ENCODE data around the gene MYO1B. TPM values are rescaled to one million over a fixed set of nuclear protein-coding genes. Genes with fewer than 3 reads are reported as not detected.

MYO1B gene
- polyA plus RNA-seq, 1 donor from 2014 or later, result 72.2 TPM

DNA sequence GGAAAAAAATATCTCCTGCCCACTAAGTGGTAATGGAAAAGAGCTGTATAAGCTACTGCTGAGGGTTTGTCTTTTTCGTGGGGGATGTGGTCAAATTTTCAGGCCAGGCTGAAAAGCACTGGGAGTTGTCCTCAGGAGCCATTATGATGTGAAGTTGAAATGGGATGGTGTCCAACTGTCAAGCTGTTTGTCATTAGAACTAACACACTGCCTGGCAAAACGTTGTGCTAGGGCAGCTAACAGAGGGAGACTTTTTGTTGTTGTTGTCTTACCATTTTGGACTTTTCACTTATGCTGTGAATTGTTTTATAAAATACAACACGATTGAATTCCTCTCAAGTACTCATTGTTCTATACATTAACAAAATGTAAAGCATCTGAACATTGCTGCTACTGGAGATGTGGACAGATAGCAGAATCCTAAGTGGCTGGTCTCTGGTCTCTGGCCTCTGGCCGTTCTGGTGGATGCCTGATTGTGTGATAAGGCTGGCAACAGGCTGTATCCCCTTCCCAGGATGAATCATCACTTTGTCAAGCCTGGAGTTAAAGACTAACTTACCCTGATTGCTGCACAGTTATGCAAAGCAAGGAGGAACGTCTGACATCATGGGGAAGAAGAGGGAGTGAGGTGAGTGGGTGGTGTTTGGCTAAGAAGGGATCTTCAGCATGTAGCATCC is 2.3 kb downstream of the MYO1B start:
- Histone ChIP-seq H3F3A (ENCODE audit: insufficient read depth, low read length, poor library complexity, severe bottlenecking) (no peaks in the 10 kb centered on the region), H3K27me3 (ENCODE audit: insufficient read depth, low read depth, low read length) (no peaks in the 10 kb centered on the region), H3K79me2 (replicated peaks; ENCODE audit: insufficient read depth, low read length) (peaks cover 63% of the 10 kb centered on the region), H3K9me3 (ENCODE audit: low read length) (no peaks in the 10 kb centered on the region), H3K4me2 (ENCODE audit: low read length) (peak overlapping the region; percentile 88), H4K20me1 (ENCODE audit: insufficient read depth) (no peaks in the 10 kb centered on the region), H3K9me2 (ENCODE audit: insufficient read depth, low read length) (no peaks in the 10 kb centered on the region), H3K9ac (ENCODE audit: low read length) (no peak overlapping the region), H2AFZ (ENCODE audit: low read depth, low read length) (no peak overlapping the region), H3K27ac (ENCODE audit: low read length) (no peak overlapping the region), H3K4me3 (ENCODE audit: low read length) (peak overlapping the region; percentile 91), H3K36me3 (ENCODE audit: insufficient read depth, low read length) (no peaks in the 10 kb centered on the region)
- TF ChIP-seq SMC3 (conservative IDR thresholded peaks at IDR 0.05; ENCODE audit: poor library complexity) (no peak), MXI1 (conservative IDR thresholded peaks at IDR 0.05; ENCODE audit: poor library complexity, severe bottlenecking) (no peak), TAF1 (IDR thresholded peaks at IDR 0.05; ENCODE audit: low read depth) (no peak), POLR2AphosphoS5 (IDR thresholded peaks at IDR 0.05) (no peak), EZH2 (IDR thresholded peaks at IDR 0.05; ENCODE audit: borderline replicate concordance, insufficient read depth, low read length, poor library complexity, severe bottlenecking) (no peak), EP300 (conservative IDR thresholded peaks at IDR 0.05; ENCODE audit: poor library complexity, severe bottlenecking) (no peak), RAD21 (conservative IDR thresholded peaks at IDR 0.05) (no peak)
- TF ChIP-seq, protein P1, sequence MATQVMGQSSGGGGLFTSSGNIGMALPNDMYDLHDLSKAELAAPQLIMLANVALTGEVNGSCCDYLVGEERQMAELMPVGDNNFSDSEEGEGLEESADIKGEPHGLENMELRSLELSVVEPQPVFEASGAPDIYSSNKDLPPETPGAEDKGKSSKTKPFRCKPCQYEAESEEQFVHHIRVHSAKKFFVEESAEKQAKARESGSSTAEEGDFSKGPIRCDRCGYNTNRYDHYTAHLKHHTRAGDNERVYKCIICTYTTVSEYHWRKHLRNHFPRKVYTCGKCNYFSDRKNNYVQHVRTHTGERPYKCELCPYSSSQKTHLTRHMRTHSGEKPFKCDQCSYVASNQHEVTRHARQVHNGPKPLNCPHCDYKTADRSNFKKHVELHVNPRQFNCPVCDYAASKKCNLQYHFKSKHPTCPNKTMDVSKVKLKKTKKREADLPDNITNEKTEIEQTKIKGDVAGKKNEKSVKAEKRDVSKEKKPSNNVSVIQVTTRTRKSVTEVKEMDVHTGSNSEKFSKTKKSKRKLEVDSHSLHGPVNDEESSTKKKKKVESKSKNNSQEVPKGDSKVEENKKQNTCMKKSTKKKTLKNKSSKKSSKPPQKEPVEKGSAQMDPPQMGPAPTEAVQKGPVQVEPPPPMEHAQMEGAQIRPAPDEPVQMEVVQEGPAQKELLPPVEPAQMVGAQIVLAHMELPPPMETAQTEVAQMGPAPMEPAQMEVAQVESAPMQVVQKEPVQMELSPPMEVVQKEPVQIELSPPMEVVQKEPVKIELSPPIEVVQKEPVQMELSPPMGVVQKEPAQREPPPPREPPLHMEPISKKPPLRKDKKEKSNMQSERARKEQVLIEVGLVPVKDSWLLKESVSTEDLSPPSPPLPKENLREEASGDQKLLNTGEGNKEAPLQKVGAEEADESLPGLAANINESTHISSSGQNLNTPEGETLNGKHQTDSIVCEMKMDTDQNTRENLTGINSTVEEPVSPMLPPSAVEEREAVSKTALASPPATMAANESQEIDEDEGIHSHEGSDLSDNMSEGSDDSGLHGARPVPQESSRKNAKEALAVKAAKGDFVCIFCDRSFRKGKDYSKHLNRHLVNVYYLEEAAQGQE (IDR thresholded peaks at IDR 0.05; ENCODE audit: borderline replicate concordance), result no peak
- TF ChIP-seq, protein P2, sequence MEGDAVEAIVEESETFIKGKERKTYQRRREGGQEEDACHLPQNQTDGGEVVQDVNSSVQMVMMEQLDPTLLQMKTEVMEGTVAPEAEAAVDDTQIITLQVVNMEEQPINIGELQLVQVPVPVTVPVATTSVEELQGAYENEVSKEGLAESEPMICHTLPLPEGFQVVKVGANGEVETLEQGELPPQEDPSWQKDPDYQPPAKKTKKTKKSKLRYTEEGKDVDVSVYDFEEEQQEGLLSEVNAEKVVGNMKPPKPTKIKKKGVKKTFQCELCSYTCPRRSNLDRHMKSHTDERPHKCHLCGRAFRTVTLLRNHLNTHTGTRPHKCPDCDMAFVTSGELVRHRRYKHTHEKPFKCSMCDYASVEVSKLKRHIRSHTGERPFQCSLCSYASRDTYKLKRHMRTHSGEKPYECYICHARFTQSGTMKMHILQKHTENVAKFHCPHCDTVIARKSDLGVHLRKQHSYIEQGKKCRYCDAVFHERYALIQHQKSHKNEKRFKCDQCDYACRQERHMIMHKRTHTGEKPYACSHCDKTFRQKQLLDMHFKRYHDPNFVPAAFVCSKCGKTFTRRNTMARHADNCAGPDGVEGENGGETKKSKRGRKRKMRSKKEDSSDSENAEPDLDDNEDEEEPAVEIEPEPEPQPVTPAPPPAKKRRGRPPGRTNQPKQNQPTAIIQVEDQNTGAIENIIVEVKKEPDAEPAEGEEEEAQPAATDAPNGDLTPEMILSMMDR (IDR thresholded peaks at IDR 0.05; ENCODE audit: poor library complexity, severe bottlenecking), result no peak

DNA sequence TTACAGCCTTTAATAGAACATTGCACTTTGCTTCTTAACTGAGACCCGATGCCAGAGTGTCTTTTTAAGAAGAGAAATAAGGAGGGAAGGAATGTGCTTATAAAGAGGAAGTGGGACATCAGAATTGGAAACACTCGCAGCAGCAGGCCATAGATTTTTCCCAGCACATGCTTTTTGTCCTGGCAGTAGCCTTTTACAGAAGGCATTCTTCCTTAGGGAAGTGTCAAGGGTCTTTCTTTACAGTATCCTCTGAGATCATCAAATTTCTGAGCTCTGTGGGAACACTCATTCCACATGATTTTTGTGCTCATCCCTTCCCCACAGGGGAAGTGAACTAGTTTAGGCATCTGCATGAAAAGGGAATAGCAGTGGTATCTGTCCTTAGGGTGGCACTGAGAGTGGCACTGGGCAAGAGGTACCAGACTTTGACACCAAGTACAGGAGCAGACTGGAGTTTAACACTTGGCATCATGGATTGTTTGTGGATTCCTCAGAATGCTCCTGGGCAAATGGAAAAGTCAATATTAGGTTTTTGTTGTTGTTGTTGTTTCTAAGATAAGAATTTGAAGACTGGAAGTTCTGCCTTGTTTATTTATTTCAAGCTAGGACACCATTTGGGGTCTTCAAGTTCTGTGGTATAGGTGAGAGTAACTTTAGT is 4.1 kb downstream of the MYO1B start:
- Histone ChIP-seq H3F3A (ENCODE audit: insufficient read depth, low read length, poor library complexity, severe bottlenecking) (no peaks in the 10 kb centered on the region), H3K79me2 (replicated peaks; ENCODE audit: insufficient read depth, low read length) (peaks cover 79% of the 10 kb centered on the region), H3K9ac (ENCODE audit: low read length) (no peak overlapping the region), H3K27ac (ENCODE audit: low read length) (no peak overlapping the region), H3K9me2 (ENCODE audit: insufficient read depth, low read length) (no peaks in the 10 kb centered on the region), H2AFZ (ENCODE audit: low read depth, low read length) (no peak overlapping the region), H4K20me1 (ENCODE audit: insufficient read depth) (no peaks in the 10 kb centered on the region), H3K4me2 (ENCODE audit: low read length) (no peak overlapping the region), H3K9me3 (ENCODE audit: low read length) (no peaks in the 10 kb centered on the region), H3K27me3 (ENCODE audit: insufficient read depth, low read depth, low read length) (no peaks in the 10 kb centered on the region), H3K4me3 (ENCODE audit: low read length) (no peak overlapping the region), H3K36me3 (ENCODE audit: insufficient read depth, low read length) (no peaks in the 10 kb centered on the region)
- TF ChIP-seq POLR2AphosphoS5 (IDR thresholded peaks at IDR 0.05) (no peak), RAD21 (conservative IDR thresholded peaks at IDR 0.05) (no peak), TAF1 (IDR thresholded peaks at IDR 0.05; ENCODE audit: low read depth) (no peak)
